H1 (cell line): ENCODE data around the gene PNO1. TPM values are rescaled to one million over a fixed set of nuclear protein-coding genes. Genes with fewer than 3 reads are reported as not detected.

Experiments
- ATF3 ChIP-seq: IDR thresholded peaks from 2 replicates; pipeline ENCODE4 v1.6.1; 2011; ENCODE audit warnings: low read depth, mild to moderate bottlenecking, low read length; ENCODE audit not compliant: insufficient read depth
- CBX5 ChIP-seq: fragments of 300-800, 300-1000 bp; sonication (generic); IDR thresholded peaks from 2 replicates; pipeline ENCODE4 v1.7.1; 2016; ENCODE audit warnings: antibody characterized with exemption, low read length, low read depth
- CBX8 ChIP-seq: fragments of 300-800, 300-1000 bp; sonication (generic); IDR thresholded peaks from 2 replicates; pipeline ENCODE4 v1.7.1; 2016; ENCODE audit warnings: low read depth, low read length, borderline replicate concordance
- CHD2 ChIP-seq: IDR thresholded peaks from 2 replicates; pipeline ENCODE4 v1.6.1; 2012; ENCODE audit warnings: low read length, improper control_type of control experiment
- CHD7 ChIP-seq: fragments of 300-600 bp; sonication (generic); IDR thresholded peaks from 2 replicates; pipeline ENCODE4 v1.7.1; 2012; ENCODE audit warnings: low read length, moderate library complexity, mild to moderate bottlenecking, inconsistent platforms; ENCODE audit not compliant: insufficient replicate concordance
- FOSL1 ChIP-seq: IDR thresholded peaks from 2 replicates; pipeline ENCODE4 v1.6.1; 2011; ENCODE audit warnings: mild to moderate bottlenecking, low read depth, low read length, moderate library complexity; ENCODE audit not compliant: insufficient read depth
- JUN ChIP-seq: IDR thresholded peaks from 2 replicates; pipeline ENCODE4 v1.6.1; 2011; ENCODE audit warnings: low read depth, mild to moderate bottlenecking, improper control_type of control experiment, low read length
- KDM5A ChIP-seq: fragments of 200-600 bp; IDR thresholded peaks from 2 replicates; pipeline ENCODE4 v1.7.1; 2012; ENCODE audit warnings: mild to moderate bottlenecking, low read length, inconsistent platforms, mixed read lengths
- RBBP5 ChIP-seq: IDR thresholded peaks from 2 replicates; pipeline ENCODE4 v1.7.1; 2012; ENCODE audit warnings: low read depth, mild to moderate bottlenecking, inconsistent platforms, low read length, moderate library complexity, borderline replicate concordance
- SIX5 ChIP-seq: IDR thresholded peaks from 2 replicates; pipeline ENCODE4 v1.6.1; 2011; ENCODE audit warnings: mild to moderate bottlenecking, low read depth, low read length
- TAF1 ChIP-seq: IDR thresholded peaks from 2 replicates; pipeline ENCODE4 v1.6.1; 2011; ENCODE audit warnings: mild to moderate bottlenecking, low read depth, low read length
- TEAD4 ChIP-seq: IDR thresholded peaks from 2 replicates; pipeline ENCODE4 v1.6.1; 2012; ENCODE audit warnings: low read depth, low read length, inconsistent platforms, mixed read lengths
- YY1 ChIP-seq: IDR thresholded peaks from 2 replicates; pipeline ENCODE4 v1.6.1; 2011; ENCODE audit warnings: low read depth, mild to moderate bottlenecking, low read length
- polyA plus RNA-seq, 7 experiments: library from polyadenylated mRNA; depleted of rRNA in 3 of 7; stranded (reverse) in 5 of 7; unstranded in 2 of 7; fragments of >200 nt in 5 of 7; fragments of 200-250 nt in 2 of 7; gene quantifications; 1 replicate in 5 of 7; 2 replicates in 1 of 7; 4 replicates in 1 of 7; pipeline versions ENCODE4 v1.2.1 to v1.2.3, GENCODE V29; 2011 to 2013; ENCODE audit warnings: missing spikeins in 2 of 7, mixed read lengths in 2 of 7
- total RNA-seq: library from RNA; stranded (reverse); fragmentation: NEBNext Ultra II Directional; extraction: Animal tissue kit (Norgen Biotek cat#: 25700); gene quantifications from 2 replicates; pipeline ENCODE4 v1.2.1, GENCODE V29; 2021

PNO1 gene
- total and polyA plus RNA-seq, 2 of the 8 experiments (the other 6 are each of a cell fraction or from before 2014, with no cell fraction given) = 18.6 to 33.2 TPM

DNA sequence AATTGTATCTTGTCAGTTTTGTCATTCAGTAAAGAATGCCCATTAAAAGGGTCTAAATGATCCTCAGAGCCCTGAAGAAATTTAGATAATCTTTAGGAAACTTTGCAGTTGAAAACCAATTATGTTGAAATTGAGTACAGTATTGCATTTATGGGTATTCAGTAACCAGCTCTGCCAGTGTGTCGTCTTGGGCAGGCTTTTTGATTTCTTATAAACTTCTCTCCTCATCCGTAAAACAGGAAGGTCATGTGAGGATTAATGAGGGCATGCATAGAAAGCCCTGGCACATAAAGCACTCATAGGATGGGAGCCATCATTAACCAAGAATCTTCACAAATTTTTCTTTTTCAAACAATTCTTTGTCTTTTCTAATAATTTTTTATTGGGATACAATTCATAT, 14.8 kb downstream of the PNO1 start (continued):
- no peak for TF ChIP-seq CHD7
- TF ChIP-seq TAF1 = no peak
- no peak for TF ChIP-seq SIX5
- TF ChIP-seq CBX5 = no peak
- TF ChIP-seq CBX8 = no peak
- no peak for TF ChIP-seq FOSL1
- TF ChIP-seq JUN = no peak
- TF ChIP-seq CHD2 = no peak
- TF ChIP-seq YY1 = no peak
- TF ChIP-seq ATF3 = no peak
- no peak for TF ChIP-seq RBBP5
- TF ChIP-seq KDM5A = no peak
- TF ChIP-seq TEAD4 = no peak
